ENCODE data around the gene RAB44.

RAB44 gene

GRCh38 chr6:36771145-36771544 is 73.5 kb downstream of the RAB44 start:
- no peak for DNase-seq (ENCODE audit: low read depth, low spot score)

DNA sequence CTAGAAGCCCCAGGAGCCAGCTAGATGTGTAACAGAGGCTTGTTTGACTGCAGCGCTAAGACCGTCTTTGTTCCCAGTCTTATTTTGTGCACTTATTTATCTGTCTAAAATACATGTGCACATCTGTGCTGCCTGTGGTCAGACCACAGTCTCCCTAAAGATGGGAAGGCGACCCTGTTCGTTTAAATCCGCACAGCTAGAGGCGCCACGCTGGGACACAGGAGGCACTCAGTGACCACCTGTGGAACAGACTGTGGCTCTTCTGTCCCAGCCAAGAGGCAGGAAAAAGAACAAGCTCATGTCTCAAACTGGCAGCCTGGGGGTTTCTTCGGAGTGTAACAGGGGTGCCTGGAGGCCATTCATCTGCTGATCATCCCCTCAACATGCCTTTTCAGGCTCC is 74.8 kb downstream of the RAB44 start:
- DNase-seq (ENCODE audit: low read depth, low spot score), result no peak

- no peak for DNase-seq (ENCODE audit: low read depth, low spot score)
Measured at GRCh38 chr6:36774331-36774730, 76.7 kb downstream of the RAB44 start.

DNA sequence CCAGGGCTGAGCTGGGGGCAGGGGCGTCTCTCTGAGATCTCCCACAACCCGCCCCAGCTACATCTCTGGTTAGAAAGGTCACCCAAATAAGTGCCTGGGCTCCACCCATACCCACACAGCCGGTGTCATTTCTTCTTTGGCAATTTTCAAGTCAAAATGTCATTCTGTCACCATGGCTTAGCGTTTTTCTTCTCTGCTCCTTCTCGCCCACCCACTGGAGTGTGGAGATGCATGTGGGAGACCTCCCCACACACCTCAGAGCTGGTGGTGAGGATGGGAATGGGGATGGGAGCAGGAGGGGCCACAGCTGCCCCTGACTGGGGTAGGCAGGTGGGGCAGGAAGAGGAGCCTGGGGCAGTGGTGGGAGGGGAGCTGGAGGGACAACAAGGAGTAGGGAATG is 78.5 kb downstream of the RAB44 start:
- no peak for DNase-seq (ENCODE audit: low read depth, low spot score)

DNA sequence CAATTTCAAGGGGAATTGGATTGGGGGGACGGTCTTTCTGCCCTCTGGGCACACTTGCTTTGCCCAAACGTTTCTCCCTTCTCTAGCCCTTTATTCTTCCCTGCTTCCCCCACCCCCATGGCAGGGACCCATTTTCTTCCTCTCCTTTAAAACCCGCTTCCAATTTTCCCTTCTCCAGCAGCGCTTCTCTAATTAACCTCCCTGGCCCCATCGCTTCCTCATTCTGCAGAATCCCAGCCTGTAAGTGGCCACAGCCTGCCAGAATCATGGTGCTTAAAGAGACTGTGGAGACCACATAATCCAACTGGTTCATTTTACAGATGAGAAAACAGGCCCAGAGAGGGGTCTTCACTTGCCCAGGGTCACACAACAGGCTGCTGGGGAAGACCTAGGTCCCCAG is 80.2 kb downstream of the RAB44 start:
- no peak for DNase-seq (ENCODE audit: low read depth, low spot score)

- no peak for DNase-seq (ENCODE audit: low read depth, low spot score)
Measured at GRCh38 chr6:36779227-36779626, 81.6 kb downstream of the RAB44 start.

- no peak for DNase-seq (ENCODE audit: low read depth, low spot score)
Measured at GRCh38 chr6:36780442-36781177, 83.0 kb downstream of the RAB44 start.

DNA sequence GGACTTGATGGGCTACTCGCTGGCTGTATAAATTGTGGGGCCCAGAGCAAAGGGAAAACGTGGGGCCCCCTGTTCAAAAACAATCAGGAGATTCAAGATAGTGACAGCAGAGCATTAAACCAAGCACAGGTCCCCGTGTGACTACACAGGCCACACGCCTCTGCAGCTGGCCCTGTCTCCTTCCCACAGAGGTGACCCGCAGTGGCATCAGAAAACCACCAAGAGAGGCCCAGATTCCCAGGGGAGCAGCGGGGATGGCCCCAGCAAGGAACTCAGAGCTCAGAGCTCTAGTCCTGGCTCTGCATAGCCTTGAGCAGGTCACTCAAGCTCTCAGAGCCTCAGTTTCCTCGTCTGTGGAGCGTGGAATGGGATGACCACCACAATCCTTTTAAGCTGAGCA is 84.0 kb downstream of the RAB44 start:
- DNase-seq (ENCODE audit: low read depth, low spot score), result no peak

Measured in smooth muscle cell of the brain vasculature (primary cell).